HG03103 (cell line): Measurements from ENCODE around the gene DIO2.

Experiments used
- ATAC-seq: cut with Tn5 transposase; IDR thresholded peaks from one replicate; pipeline ENCODE4 v1.9.1; 2021; ENCODE audit warnings: low read depth; ENCODE audit not compliant: unreplicated experiment

The DIO2 gene

GRCh38 chr14:80211153-80212022 is at the start of gene DIO2:
Gene DIO2 (minus strand): TSS chr14:80211504. CDS start chr14:80211472, 32 bp downstream.
- no peak for ATAC-seq

GRCh38 chr14:80260645-80261044 is 49.3 kb upstream of the DIO2 start:
- no peak for ATAC-seq

DNA sequence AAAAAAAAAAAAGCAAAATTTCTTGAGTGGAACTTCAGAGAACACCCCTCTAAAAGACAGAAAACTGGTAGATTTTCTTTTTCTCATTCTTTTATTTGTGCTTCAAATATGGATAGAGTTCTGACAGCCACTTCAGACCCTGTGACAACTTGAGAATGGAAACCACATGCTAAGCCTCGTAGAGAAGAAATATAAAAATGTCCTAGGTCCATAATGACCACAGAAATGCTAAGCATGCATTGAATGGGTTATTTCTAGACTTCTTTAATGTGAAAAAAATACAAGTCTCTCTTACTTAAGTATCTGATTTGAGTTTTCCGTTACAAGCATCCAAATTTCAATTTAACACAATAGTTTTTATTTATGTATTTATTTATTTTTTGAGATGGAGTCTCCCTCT is 28.3 kb upstream of the DIO2 start:
- ATAC-seq, result no peak

DNA sequence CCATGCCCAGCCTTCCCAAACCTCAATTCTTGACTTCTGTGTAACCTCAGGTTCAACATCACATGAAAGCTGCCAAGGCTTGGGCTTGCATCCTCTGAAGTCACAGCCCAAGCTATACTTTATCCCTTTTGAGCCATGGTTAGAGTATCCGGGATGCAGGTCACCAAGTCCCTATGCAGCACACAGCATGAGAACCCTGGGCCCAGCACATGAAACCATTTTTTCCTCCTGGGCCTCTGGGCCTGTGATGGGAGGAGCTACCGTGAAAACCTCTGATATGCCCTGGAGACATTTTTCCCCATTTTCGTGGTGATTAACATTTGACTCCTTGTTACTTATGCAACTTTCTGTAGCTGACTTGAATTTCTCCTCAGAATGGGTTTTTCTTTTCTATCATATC is 25.8 kb upstream of the DIO2 start:
- no peak for ATAC-seq

GRCh38 chr14:80233470-80234089 is 22.3 kb upstream of the DIO2 start:
- no peak for ATAC-seq

DNA sequence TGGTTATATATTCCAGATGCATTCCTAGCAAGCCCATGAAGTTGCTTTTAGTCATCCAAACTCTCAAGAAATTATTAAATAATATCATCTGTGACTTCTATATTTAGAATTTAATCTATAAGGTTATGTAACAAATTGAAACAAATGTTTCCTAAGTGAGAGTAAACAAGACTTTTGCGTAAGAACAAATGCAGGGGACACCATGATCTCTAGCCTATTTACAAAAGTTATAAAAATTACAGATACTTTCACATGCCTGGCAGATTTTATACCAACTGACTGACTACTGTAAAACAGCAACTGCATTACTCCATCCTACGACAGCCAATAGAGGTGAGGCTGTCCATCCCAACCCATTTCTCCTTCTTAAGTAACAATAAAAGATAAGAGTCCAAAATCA is 20.4 kb upstream of the DIO2 start:
- ATAC-seq, result no peak

DNA sequence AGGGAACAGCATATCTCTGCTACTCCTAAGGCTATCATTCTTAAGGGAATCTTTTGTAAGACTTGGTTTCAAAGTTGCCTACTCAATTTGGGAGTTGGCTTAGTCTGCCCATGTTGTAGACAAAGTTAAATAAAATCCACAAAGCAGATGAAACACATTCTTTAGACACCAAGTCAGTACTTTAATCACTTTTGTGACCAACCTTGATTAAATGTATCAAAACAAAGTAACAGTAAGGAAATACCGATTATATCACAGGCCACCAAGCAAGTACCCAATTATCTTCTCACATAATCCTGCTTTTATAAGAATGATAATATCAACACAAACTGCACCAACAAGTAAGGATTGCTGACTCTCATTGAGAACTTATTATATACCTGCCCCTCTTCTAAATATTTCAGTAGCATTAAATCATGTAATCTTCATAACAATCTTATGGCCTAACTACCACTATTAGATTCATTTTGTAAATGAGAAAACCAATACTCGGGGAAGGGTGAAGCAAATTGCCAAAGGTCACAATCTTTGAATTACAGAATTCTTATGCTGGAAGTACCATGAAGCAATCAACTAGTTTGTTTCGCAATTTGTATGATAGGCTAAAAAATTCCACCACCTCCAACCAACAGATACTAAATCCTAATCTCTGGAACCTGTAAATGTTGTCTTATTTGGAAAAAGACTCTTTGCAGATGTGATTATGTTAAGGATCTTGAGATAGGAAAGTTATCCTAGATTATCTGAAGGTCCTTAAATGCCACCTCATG is 12.6 kb upstream of the DIO2 start:
- no peak for ATAC-seq

GRCh38 chr14:80216818-80217217 is 5.5 kb upstream of the DIO2 start:
- ATAC-seq, result no peak

DNA sequence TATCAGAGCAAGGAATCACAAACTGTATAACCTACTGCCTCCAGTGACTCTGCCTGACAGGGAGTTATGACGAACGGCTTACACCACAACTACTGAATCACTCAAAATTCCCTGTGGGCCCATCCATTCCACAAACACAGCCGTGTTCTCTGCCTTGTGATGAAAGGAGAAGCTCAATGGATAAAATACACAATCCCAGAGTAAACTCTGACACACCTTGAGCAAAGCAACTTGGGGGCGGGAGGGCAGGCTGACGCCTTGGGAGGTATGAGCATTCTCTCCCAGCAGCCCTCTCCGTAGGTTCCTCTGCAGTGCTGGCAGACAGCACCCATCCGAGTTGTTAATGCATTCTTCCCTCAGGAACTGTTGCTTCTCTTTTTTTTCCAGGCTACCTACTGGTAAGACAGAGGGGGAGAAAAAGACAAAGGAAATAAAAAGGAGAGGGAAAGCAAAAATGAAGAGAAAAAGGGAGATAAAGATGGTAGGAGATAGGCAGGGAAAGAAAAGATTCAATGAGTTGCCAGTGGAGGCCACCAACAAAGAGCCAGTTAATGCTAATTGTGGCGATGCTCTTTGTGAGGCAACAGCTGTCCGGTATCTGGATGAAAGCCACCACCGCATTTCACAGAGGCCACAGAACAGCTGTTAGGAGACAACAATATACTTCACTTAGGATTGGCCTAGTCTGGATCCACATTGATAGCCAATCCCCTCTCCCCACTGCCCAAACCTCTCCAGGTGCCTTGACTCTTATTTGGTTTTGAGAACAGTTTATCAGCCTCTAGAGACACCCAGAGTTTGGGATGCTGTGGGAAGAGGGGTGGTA is 4.7 kb upstream of the DIO2 start:
- no peak for ATAC-seq

DNA sequence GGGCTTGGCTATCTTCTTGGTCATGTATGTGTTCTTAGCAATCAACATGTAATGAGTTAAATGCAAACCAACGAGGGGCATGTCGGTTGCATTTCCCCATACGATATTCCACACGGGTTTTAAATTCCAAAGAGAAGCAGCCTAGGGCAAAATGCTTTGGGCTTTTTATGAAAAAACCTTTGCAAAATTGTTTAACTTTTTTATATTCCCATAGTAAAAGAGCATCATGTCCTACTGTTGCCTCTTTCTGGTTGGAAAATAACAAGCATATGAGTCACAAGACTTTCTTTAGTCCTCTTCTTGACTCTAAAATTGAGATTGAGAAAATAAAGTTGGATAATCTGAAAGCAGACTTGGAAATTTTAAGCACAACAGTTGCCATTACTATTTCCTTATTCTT is 3.8 kb upstream of the DIO2 start:
- ATAC-seq, result no peak

- ATAC-seq, result no peak
Measured at GRCh38 chr14:80213602-80214001, 2.3 kb upstream of the DIO2 start.

GRCh38 chr14:80212023-80212397 is 706 bp upstream of the DIO2 start:
- ATAC-seq, result peak; percentile 58

DNA sequence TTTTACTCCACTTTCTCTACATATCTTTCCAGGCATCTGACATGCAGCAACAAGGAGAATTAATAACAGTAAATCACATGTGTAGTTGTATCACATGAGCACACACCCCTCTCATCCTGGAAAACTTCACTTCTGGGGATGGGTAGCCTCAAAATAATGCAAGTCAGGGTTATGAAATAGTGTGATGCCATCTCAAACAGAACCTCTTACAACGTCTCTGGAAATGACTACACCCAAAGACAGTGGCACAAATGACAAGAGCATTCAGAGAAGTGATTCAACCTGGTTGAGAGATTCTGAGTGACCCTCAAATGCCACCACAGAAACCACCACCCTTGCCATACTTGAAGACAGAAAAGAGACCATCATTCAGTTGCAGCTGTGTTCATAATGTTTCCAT is 2.8 kb downstream of the DIO2 start:
- no peak for ATAC-seq

DNA sequence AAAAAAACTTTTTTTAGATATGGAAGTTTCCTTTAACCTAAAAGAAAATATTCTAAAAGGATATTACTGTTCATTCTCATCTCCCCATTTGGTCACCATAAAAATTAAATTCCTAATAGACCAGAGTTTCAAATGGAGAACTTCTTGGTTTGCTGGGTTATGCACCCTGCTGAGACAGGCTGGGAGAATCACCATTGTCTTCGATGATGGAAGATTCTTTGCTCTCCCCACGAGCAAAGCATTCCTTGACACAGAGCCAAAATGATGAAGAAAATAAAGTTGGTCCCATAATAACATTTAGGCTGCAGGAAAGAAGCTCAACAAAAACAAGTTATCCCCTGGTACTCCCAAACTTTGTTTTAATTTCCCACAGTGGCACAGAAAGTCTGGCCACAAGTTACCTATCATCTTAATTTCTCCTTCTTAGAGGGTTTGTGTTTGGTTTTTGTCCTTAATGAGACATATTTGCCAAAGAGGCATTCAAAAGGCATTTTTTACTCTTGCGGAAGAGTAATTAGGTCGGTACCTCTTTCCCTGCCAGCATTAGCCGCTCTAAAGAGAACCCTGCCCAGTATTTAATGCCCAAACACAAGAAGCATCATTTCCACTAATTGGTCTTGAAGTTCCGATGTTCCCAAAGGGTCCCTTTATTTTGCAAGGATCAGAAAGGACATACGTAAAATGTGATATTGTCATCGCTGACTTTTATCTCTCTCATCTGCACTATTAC is 4.8 kb downstream of the DIO2 start:
- ATAC-seq, result no peak

DNA sequence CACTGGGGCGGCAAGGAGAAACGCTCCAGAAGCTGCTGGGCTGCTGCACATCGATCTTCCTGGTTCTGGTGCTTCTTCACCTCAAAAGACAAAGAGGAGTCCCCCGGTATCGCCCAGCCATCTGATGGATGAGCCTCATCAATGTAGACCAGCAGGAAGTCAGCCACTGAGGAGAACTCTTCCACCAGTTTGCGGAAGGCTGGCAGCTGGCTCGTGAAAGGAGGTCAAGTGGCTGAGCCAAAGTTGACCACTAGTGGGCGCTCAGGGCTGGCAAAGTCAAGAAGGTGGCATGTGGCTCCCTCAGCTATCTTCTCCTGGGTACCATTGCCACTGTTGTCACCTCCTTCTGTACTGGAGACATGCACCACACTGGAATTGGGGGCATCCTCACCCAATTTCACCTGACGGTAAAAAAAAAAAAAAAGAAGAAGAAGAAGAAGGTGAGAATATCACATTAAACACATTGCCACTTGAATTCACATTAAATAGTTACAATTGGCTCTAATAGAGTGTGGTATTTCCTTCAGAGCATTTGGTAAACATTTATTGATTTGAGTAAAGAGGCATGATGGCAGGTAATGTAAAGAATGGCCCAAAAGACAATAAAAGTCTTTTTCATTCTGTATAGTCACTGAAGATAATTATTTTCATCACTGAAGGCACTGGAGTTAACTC is 8.3 kb downstream of the DIO2 start:
- ATAC-seq, result peak; percentile 62

- no peak for ATAC-seq
Measured at GRCh38 chr14:80200093-80200492, 11.2 kb downstream of the DIO2 start.

GRCh38 chr14:80188571-80188970 is 22.7 kb downstream of the DIO2 start:
- no peak for ATAC-seq

DNA sequence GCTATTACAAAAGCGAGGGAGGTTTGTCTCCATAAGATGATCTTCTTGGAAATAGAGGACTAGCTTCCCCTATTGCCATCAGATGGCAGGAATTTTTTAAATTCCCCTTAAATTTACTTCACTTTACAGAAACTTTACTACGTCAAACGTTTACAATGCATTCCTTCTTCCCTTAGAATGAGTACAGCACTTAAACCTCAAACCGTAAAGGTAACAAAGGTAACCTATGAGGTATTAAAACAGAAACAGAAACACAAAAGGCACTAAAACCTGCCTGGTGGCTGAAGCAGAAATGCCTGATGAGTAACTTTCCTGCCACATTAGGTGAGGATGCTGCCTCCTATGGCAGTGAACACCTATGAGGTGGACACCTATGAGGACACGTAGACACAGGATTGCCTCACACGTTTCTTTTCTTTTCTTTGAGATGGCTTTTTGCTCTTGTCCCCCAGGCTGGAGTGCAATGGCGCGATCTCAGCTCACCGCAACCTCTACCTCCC is 25.0 kb downstream of the DIO2 start:
- ATAC-seq, result no peak

GRCh38 chr14:80176893-80177292 is 34.4 kb downstream of the DIO2 start:
- ATAC-seq, result no peak
